GM19099 (cell line): ENCODE results near the gene HDDC2.

Experiments
- POLR2A ChIP-seq: IDR thresholded peaks from 3 replicates; pipeline ENCODE4 v1.6.1; 2011; ENCODE audit warnings: low read depth; ENCODE audit not compliant: insufficient read length; ENCODE audit errors: extremely low read depth

The HDDC2 gene

DNA sequence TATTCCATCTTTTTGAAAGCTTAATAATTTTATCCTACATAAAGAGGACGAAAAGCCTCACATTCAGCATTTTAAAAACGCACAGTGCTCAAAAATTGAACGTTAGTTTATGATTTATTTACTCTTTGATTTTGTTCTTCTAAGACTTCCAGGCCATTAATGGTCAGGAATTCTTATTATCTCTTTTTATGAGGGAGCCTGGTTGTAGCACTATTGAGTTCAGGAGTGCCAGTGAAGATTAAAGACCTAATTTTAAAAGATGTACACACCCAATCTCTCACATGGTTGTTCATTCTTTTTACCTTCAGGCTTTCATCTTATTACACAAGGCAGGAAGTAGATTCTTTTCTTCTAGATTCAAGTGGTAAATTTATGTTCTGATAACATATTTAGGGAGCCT lies 68.6 kb downstream of the HDDC2 start:
- no peak for TF ChIP-seq POLR2A

DNA sequence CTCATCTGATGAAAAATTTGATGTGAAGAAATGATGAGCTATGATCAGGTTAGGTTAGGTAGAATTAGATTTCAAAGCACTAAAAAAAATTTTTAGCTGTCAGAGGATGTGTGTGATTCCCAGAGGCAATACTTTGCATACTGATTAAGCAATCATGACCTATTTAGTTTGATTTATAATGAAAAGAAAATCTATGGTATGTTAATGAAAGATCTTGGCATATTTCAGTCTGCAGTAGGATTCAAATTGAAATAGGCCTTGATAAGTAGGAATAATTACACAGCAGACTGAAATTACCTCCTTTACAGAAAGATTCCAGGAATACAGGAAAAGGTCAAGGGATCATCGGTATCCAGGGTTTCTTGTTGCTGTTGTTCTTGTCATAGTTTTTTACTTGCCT lies 69.3 kb downstream of the HDDC2 start:
- TF ChIP-seq POLR2A, result no peak

DNA sequence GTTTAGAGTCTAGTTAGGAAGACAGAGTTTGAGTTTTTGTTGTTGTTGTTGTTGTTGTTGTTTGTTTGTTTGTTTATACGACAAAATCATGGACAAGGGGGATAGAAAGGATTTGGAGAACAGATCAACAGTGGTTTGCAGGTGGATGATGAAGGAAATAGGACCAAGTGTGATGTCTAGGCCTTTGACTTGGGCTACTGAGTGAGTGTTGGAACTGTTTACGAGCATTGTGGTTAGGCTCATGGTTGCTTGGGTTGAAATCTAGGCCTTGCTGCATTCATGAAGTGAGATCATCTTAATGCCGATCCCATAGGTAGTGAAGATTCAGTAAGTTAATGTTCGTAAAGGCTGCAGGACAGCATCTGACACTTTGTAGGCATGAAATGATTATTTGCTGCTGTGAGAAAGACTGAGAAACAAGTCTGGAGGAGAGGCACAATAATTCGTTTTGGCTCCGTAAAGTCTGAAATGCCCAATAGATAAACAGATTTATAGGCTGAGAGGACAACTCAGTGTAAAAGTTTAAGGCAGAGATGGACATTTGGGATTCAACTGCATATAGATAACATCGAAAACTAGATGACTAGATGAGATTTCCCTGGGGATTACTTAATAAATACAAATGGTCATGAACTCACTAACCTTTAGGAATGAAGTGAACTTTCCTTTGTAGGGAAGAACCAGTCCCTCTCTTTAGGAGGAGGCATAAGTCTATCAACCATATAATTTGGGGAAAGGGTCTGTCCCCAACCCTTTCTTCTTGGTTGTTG lies 70.0 kb downstream of the HDDC2 start:
- TF ChIP-seq POLR2A, result no peak

DNA sequence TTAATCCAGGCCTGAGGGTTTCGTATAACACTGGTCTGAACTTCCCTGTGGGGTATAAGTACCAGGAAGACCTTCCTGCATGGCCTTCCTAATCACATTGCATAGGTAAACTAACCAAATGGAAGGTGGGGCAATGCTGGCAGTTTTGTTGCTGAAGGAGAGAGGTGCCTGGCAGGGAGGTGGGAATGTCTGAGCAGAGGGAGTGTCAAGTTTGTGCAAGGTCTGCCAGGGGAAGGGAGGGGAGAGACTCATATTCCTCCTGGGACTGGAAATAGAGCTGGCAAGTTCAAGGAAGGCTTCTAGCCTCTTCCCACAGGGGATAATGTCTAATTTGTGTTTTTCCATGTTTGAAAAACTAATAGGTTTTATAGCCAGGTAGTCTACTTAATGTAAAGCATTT lies 70.6 kb downstream of the HDDC2 start:
- no peak for TF ChIP-seq POLR2A

- TF ChIP-seq POLR2A, result no peak
Observed at GRCh38 chr6:125230674-125231073, 71.1 kb downstream of the HDDC2 start.

- TF ChIP-seq POLR2A, result no peak
Observed at GRCh38 chr6:125228981-125229479, 72.7 kb downstream of the HDDC2 start.

GRCh38 chr6:125227244-125227643 lies 74.5 kb downstream of the HDDC2 start:
- no peak for TF ChIP-seq POLR2A
